Panc1 (cell line): ENCODE results near the gene CD96.

Experiments used
- CTCF ChIP-seq: fragments of 450-650 bp; IDR thresholded peaks from 2 replicates; pipeline ENCODE4 v1.5.1; 2017; ENCODE audit warnings: mild to moderate bottlenecking
- POLR2AphosphoS5 ChIP-seq: IDR thresholded peaks from 2 replicates; pipeline ENCODE4 v1.6.1; 2012; ENCODE audit warnings: mild to moderate bottlenecking, low read depth, low read length, moderate library complexity
- REST ChIP-seq, 2 experiments: IDR thresholded peaks; 2 replicates each; pipeline ENCODE4 v1.6.1; 2011 to 2012; ENCODE audit warnings: low read depth in 2 of 2, control low read depth in 1 of 2, low read length in 1 of 2, mild to moderate bottlenecking in 1 of 2, moderate library complexity in 1 of 2; ENCODE audit not compliant: insufficient read depth in 1 of 2

DNA sequence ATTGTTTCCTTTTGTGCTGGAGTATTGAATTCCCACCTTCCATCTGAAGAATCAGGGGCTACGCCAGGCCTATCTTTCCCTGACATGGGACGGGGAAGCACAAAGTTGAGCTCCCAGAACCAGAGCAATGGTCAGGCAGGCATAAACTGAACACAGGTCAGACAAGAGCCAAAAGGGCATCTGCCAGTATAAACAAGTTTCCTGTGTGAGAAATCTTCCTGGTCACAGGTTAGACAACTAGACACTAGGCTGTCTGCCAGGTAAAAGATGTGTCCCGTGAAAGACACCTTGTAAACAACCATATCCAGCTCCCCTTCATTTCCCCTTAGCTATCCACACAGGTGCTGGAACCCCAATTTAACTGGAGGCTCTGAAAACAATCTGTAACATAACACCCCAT is 44.0 kb upstream of the CD96 start:
- TF ChIP-seq CTCF: no peak
- no peak for TF ChIP-seq POLR2AphosphoS5
- TF ChIP-seq REST (IDR thresholded peaks at IDR 0.05; ENCODE audit: insufficient read depth in 1 of 2, low read depth in 2 of 2, low read length in 1 of 2): no peak
